Thyroid gland (tissue), 4 donors: ENCODE results near the gene ZNF213. TPM values are rescaled to one million over a fixed set of nuclear protein-coding genes. Genes with fewer than 3 reads are reported as not detected.

Experiments used
- DNase-seq, 2 donors: peaks; one replicate each; pipeline ENCODE4 v3.0.0-alpha.2; 2019
- H3K27ac ChIP-seq, 3 donors: fragments of 200-600 bp; sonication (generic); 1 replicate in 2 of 3; 2 replicates in 1 of 3; pipeline ENCODE4 v1.5.1; 2016 to 2019; ENCODE audit warnings: mild to moderate bottlenecking in 1 of 3, moderate library complexity in 1 of 3
- H3K27me3 ChIP-seq: fragments of 200-600 bp; sonication (generic); one replicate; pipeline ENCODE4 v1.5.1; 2019
- H3K36me3 ChIP-seq, 2 donors: fragments of 200-600 bp; sonication (generic); one replicate each; pipeline ENCODE4 v1.5.1; 2016 to 2019
- H3K4me1 ChIP-seq, 2 donors: fragments of 200-600 bp; sonication (generic); one replicate each; pipeline ENCODE4 v1.5.1; 2017 to 2019
- H3K4me3 ChIP-seq, 3 donors: fragments of 200-600 bp; sonication (generic); replicated peaks in 1 of 3; 1 replicate in 2 of 3; 2 replicates in 1 of 3; pipeline ENCODE4 v1.5.1; 2016; ENCODE audit warnings: mild to moderate bottlenecking in 1 of 3
- H3K9me3 ChIP-seq: fragments of 200-600 bp; sonication (generic); one replicate; pipeline ENCODE4 v1.5.1; 2017
- CTCF ChIP-seq, 6 experiments: fragments of 200-600 bp in 3 of 6; fragments of 450-650 bp in 3 of 6; sonication (generic) in 3 of 6; IDR thresholded peaks; one replicate each; pipeline ENCODE4 v1.5.1; 2016 to 2019; ENCODE audit warnings: antibody characterized with exemption in 6 of 6, mild to moderate bottlenecking in 2 of 6, inconsistent platforms in 1 of 6, moderate library complexity in 1 of 6
- POLR2A ChIP-seq, 2 donors: fragments of 450-650 bp; IDR thresholded peaks; one replicate each; pipeline ENCODE4 v1.6.1; 2017; ENCODE audit warnings: antibody characterized with exemption in 2 of 2, mild to moderate bottlenecking in 2 of 2, moderate library complexity in 1 of 2
- WGBS, 2 donors: methylation state at CpG; one replicate each; pipeline ENCODE4 v1.1.5; 2017; 5-methylcytosine and 5-hydroxymethylcytosine counted together
- intact Hi-C: fragments of 100-400 bp; cut with DNase I; formaldehyde crosslinking; loops from one replicate; pipeline ENCODE4 v1.15.1; 2023
- total RNA-seq, 4 donors: library from RNA; depleted of rRNA; stranded (reverse); fragments of >200 nt; gene quantifications; one replicate each; pipeline ENCODE4 v1.2.3, GENCODE V29; 2016

Gene ZNF213
- total RNA-seq, 4 donors from 2014 or later, result 5.2 to 10.2 (median 8.7) TPM

- no peaks in the 10 kb centered on the region for H3K9me3 ChIP-seq
- H3K27ac ChIP-seq, result peak overlapping the region; percentile 81 to 93 (median 87)
- TF ChIP-seq POLR2A (IDR thresholded peaks at IDR 0.05) (peak in 1 of 2 donors; percentile 62), CTCF (IDR thresholded peaks at IDR 0.05) (no peak)
- H3K4me3 ChIP-seq, result peak overlapping the region; percentile 83 to 96 (median 92)
- DNase-seq, result peak; percentile 88 to 92
- 2 to 5% methylated on average over 39 to 55 of the region's 70 CpGs for WGBS, 2 donors
- H3K4me1 ChIP-seq, result peaks cover 6 to 12% of the 10 kb centered on the region in 2 donors
- intact Hi-C loops, result no loop called here
- H3K27me3 ChIP-seq, result no peaks in the 10 kb centered on the region
- no peaks in the 10 kb centered on the region for H3K36me3 ChIP-seq
Observed at GRCh38 chr16:3158510-3159314, 23.9 kb downstream of the ZNF213 start.

DNA sequence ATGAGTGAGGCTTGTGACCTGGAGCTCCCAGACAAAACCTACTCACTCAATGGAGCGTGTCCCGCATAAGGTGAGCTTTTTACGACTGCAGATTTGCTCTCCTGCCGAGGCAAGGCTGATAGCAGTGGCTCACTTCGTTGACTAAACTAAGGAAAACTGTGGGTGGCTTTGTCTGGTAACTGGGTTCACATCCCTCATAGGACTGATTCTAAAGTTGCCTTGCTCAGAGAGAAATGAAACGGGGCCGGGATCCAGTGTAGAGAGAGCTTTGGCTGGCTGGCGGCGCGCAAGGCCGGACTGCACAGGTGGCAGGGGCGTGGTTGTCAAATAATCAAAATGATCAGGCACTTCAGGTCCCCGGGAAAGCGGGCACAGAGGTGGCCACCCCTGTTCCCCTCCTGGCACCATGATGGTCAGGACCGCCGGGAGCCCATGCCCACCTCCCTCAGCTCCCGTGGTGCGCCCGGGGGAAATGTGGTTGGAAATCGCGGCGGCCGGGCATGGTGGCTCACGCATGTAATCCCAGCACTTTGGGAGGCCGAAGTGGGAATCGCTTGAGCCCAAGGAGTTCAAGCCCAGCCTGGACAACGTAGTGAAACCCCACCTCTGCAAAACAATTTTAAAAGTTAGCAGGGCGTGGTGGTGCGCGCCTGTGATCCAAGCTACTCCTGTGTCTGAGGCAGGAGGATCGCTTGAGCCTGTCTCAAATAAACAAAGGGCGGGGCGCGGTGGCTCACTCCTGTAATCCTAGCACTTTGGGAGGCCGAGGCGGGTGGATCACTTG is 26.6 kb downstream of the ZNF213 start:
- TF ChIP-seq CTCF (IDR thresholded peaks at IDR 0.05), result no peak
- TF ChIP-seq POLR2A (IDR thresholded peaks at IDR 0.05), result no peak
- H3K27me3 ChIP-seq, result no peaks in the 10 kb centered on the region
- intact Hi-C loops, result loop anchor here (10.0 kb wide), 1 partner anchor 47 kb away; the partner anchor contains the start of gene ZNF205
- no peaks in the 10 kb centered on the region for H3K9me3 ChIP-seq
- no peak overlapping the region for H3K27ac ChIP-seq
- no peak overlapping the region for H3K4me3 ChIP-seq
- WGBS, 2 donors, result 83 to 84% methylated on average over 32 to 36 of the region's 36 CpGs
- H3K4me1 ChIP-seq, result peaks cover 6 to 12% of the 10 kb centered on the region in 2 donors
- H3K36me3 ChIP-seq, result no peaks in the 10 kb centered on the region
- DNase-seq, result no peak

DNA sequence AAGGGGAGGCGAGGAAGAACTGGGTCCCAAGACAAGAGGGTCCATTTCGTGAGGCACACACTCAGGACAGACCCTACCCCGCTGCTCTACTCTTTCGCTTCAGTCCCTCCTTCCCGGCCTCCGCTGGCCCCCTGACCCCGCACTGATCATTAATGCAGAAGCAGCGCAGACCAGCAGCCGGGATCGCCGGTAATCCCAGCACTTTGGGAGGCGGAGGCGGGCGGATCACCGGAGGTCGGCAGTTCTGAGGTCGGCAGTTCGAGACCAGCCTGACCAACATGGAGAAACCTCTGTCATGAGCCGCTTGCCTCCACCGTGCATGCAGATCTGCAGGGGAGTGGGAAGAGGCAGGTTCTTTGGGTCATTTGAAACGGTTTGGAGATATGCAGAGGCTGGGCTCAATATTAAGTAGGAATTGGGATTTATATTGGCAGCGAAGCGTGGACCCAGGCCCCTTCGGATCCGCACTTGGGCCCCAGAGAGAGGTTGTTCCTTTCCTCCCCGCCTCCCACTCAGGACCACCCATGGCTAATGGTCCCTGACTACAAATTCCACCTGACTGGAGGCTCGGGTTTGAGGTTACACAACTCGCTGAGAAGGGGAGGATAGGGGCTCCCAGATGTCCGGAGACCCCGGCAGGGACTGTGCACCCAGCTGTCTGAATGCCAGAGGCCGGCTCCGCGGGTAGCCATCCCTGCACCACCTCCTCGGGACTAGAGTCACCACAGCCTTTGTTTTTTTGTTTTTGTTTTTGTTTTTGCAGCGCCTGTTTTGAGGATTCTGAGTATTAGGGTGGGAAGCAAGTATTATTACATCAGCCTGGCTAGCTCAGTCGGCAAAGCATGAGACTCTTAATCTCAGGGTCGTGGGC is 29.5 kb downstream of the ZNF213 start:
- intact Hi-C loops, result loop anchor here (10.0 kb wide), 1 partner anchor 50 kb away; the partner anchor contains the start of gene ZNF205
- Histone ChIP-seq H3K36me3 (no peaks in the 10 kb centered on the region), H3K27me3 (peaks cover 7% of the 10 kb centered on the region), H3K4me3 (no peak overlapping the region), H3K4me1 (peaks cover 0 to 6% of the 10 kb centered on the region in 2 donors), H3K9me3 (no peaks in the 10 kb centered on the region), H3K27ac (no peak overlapping the region)
- DNase-seq, result no peak
- WGBS, 2 donors, result 90 to 92% methylated on average over 35 to 37 of the region's 37 CpGs
- TF ChIP-seq POLR2A (IDR thresholded peaks at IDR 0.05), result no peak
- TF ChIP-seq CTCF (IDR thresholded peaks at IDR 0.05), result no peak

DNA sequence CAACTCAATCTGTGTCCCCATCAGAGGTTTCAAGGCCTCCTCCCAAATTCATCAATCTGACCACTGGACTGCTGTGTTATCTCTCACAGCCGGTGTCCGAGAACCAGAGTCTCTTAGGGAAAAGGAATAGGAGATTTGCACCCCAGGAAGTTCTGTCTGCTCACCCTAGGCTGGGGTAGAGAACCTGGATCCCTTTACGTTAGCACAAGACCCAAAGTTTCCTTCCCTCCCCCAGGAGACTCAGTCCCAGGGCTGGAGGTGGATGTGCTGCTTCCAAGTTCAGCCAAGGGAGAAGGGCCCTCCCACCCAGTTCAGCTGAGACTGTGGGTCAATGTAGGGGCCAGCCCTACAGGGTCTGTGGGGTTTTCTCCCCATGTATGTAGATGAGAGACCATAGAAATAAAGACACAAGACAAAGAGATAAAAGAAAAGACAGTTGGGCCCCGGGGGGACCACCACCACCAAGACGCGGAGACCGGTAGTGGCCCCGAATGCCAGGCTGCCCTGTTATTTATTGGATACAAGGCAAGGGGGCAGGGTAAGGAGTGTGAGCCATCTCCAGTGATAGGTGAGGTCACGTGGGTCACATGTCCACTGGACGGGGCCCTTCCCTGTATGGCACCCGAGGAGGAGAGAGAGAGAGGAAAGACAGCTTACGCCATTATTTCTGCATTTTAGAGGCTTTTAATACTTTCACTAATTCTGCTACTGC is 30.4 kb downstream of the ZNF213 start:
- intact Hi-C loops, result loop anchor here (10.0 kb wide), 1 partner anchor 50 kb away; the partner anchor contains the start of gene ZNF205
- WGBS, 2 donors, result 91 to 92% methylated on average over 12 of the region's 12 CpGs
- DNase-seq, result no peak
- Histone ChIP-seq H3K9me3 (no peaks in the 10 kb centered on the region), H3K4me3 (no peak overlapping the region), H3K4me1 (peaks cover under 1 to 2% of the 10 kb centered on the region in 2 donors), H3K27ac (no peak overlapping the region), H3K36me3 (no peaks in the 10 kb centered on the region), H3K27me3 (peaks cover 15% of the 10 kb centered on the region)
- TF ChIP-seq CTCF (IDR thresholded peaks at IDR 0.05) (no peak), POLR2A (IDR thresholded peaks at IDR 0.05) (no peak)
